Large intestine (tissue), 3 donors: ENCODE data around the gene COL4A2. TPM values are rescaled to one million over a fixed set of nuclear protein-coding genes. Genes with fewer than 3 reads are reported as not detected.
A peak's percentile ranks its signal among the peaks of the same experiment; 100 is the strongest.

Experiments used
- DNase-seq, 2 donors: peaks; one replicate each; pipeline versions ENCODE4 v3.0.0 to v3.0.0-alpha.2; 2013
- H3K27ac ChIP-seq: one replicate; pipeline ENCODE4 v1.5.1; 2013; ENCODE audit warnings: low read length
- H3K27me3 ChIP-seq: 2 replicates; pipeline ENCODE4 v1.6.1; 2013; ENCODE audit warnings: low read length; ENCODE audit not compliant: control insufficient read depth, insufficient read depth
- H3K36me3 ChIP-seq: 2 replicates; pipeline ENCODE4 v1.6.1; 2013; ENCODE audit warnings: low read length; ENCODE audit not compliant: control insufficient read depth, insufficient read depth
- H3K4me1 ChIP-seq: one replicate; pipeline ENCODE4 v1.6.1; 2013; ENCODE audit warnings: low read length; ENCODE audit not compliant: control insufficient read depth, insufficient read depth
- H3K4me3 ChIP-seq: one replicate; pipeline ENCODE4 v1.5.1; 2013; ENCODE audit warnings: low read length
- H3K9me3 ChIP-seq: one replicate; pipeline ENCODE4 v1.6.1; 2013; ENCODE audit warnings: mild to moderate bottlenecking, low read depth, low read length, moderate library complexity; ENCODE audit not compliant: control insufficient read depth
- WGBS: methylation state at CpG from one replicate; pipeline ENCODE4 v1.1.5; 2013; ENCODE audit warnings: low lambda C conversion rate; ENCODE audit not compliant: insufficient coverage; 5-methylcytosine and 5-hydroxymethylcytosine counted together
- polyA plus RNA-seq: library from polyadenylated mRNA; unstranded; fragments of 120-200 nt; gene quantifications from one replicate; pipeline ENCODE4 v1.2.1, GENCODE V29; 2013

Gene COL4A2
- polyA plus RNA-seq, 1 donor: 164 TPM

- H3K27ac ChIP-seq: no peak overlapping the region
- H3K4me3 ChIP-seq: no peak overlapping the region
- H3K9me3 ChIP-seq: no peaks in the 10 kb centered on the region
- no peaks in the 10 kb centered on the region for H3K4me1 ChIP-seq
- DNase-seq: no peak
- peaks cover 10% of the 10 kb centered on the region for H3K36me3 ChIP-seq
- WGBS: no CpG with 5 or more reads among the region's 14 CpGs
- no peaks in the 10 kb centered on the region for H3K27me3 ChIP-seq
Measured at GRCh38 chr13:110419381-110419791, 112.3 kb downstream of the COL4A2 start.

- Histone ChIP-seq H3K36me3 (peaks cover 10% of the 10 kb centered on the region), H3K27me3 (no peaks in the 10 kb centered on the region), H3K27ac (no peak overlapping the region), H3K9me3 (no peaks in the 10 kb centered on the region), H3K4me3 (no peak overlapping the region), H3K4me1 (peaks cover 3% of the 10 kb centered on the region)
- 80% methylated on average over 1 of the region's 7 CpGs for WGBS
- DNase-seq: no peak
Measured at GRCh38 chr13:110419946-110420345, 112.9 kb downstream of the COL4A2 start.

GRCh38 chr13:110420626-110421025, 113.5 kb downstream of the COL4A2 start:
- H3K27ac ChIP-seq: no peak overlapping the region
- no CpG with 5 or more reads among the region's 6 CpGs for WGBS
- no peak for DNase-seq
- no peaks in the 10 kb centered on the region for H3K27me3 ChIP-seq
- no peak overlapping the region for H3K4me3 ChIP-seq
- H3K9me3 ChIP-seq: no peaks in the 10 kb centered on the region
- peaks cover 12% of the 10 kb centered on the region for H3K36me3 ChIP-seq
- peaks cover 3% of the 10 kb centered on the region for H3K4me1 ChIP-seq

- no peaks in the 10 kb centered on the region for H3K9me3 ChIP-seq
- H3K4me1 ChIP-seq: peaks cover 3% of the 10 kb centered on the region
- no peak for DNase-seq
- H3K27ac ChIP-seq: no peak overlapping the region
- H3K27me3 ChIP-seq: no peaks in the 10 kb centered on the region
- peaks cover 10% of the 10 kb centered on the region for H3K36me3 ChIP-seq
- WGBS: no CpG with 5 or more reads among the region's 4 CpGs
- H3K4me3 ChIP-seq: no peak overlapping the region
Measured at GRCh38 chr13:110421061-110421460, 114.0 kb downstream of the COL4A2 start.

- no peak overlapping the region for H3K4me3 ChIP-seq
- no peak overlapping the region for H3K27ac ChIP-seq
- no peaks in the 10 kb centered on the region for H3K9me3 ChIP-seq
- DNase-seq: no peak
- 67% methylated on average over 1 of the region's 11 CpGs for WGBS
- peaks cover 3% of the 10 kb centered on the region for H3K4me1 ChIP-seq
- no peaks in the 10 kb centered on the region for H3K27me3 ChIP-seq
- peaks cover 9% of the 10 kb centered on the region for H3K36me3 ChIP-seq
Measured at GRCh38 chr13:110421696-110422385, 114.8 kb downstream of the COL4A2 start.

GRCh38 chr13:110422913-110423688, 116.0 kb downstream of the COL4A2 start:
- Histone ChIP-seq H3K27ac (no peak overlapping the region), H3K4me3 (no peak overlapping the region), H3K9me3 (no peaks in the 10 kb centered on the region), H3K36me3 (peaks cover 10% of the 10 kb centered on the region), H3K27me3 (no peaks in the 10 kb centered on the region), H3K4me1 (peaks cover 3% of the 10 kb centered on the region)
- no peak for DNase-seq
- WGBS: 100% methylated on average over 1 of the region's 12 CpGs

- no peak for DNase-seq
- Histone ChIP-seq H3K27me3 (no peaks in the 10 kb centered on the region), H3K27ac (no peak overlapping the region), H3K9me3 (no peaks in the 10 kb centered on the region), H3K4me3 (no peak overlapping the region), H3K36me3 (peaks cover 16% of the 10 kb centered on the region), H3K4me1 (peaks cover 3% of the 10 kb centered on the region)
- WGBS: no CpG with 5 or more reads among the region's 11 CpGs
Measured at GRCh38 chr13:110423689-110424302, 116.7 kb downstream of the COL4A2 start.

- Histone ChIP-seq H3K9me3 (no peaks in the 10 kb centered on the region), H3K27ac (peak overlapping the region; percentile 0), H3K4me3 (no peak overlapping the region), H3K4me1 (peaks cover 3% of the 10 kb centered on the region), H3K36me3 (peaks cover 17% of the 10 kb centered on the region), H3K27me3 (no peaks in the 10 kb centered on the region)
- peak in 1 of 2 donors; percentile 20 for DNase-seq
- WGBS: 54% methylated on average over 8 of the region's 26 CpGs
Measured at GRCh38 chr13:110424569-110425443, 117.7 kb downstream of the COL4A2 start.

- peaks cover 3% of the 10 kb centered on the region for H3K4me1 ChIP-seq
- no peak for DNase-seq
- peak overlapping the region; percentile 0 for H3K27ac ChIP-seq
- H3K4me3 ChIP-seq: no peak overlapping the region
- no CpG with 5 or more reads among the region's 8 CpGs for WGBS
- peaks cover 18% of the 10 kb centered on the region for H3K36me3 ChIP-seq
- H3K27me3 ChIP-seq: no peaks in the 10 kb centered on the region
- no peaks in the 10 kb centered on the region for H3K9me3 ChIP-seq
Measured at GRCh38 chr13:110425444-110425780, 118.3 kb downstream of the COL4A2 start.

GRCh38 chr13:110426735-110427134, 119.7 kb downstream of the COL4A2 start:
- Histone ChIP-seq H3K36me3 (peaks cover 30% of the 10 kb centered on the region), H3K27ac (no peak overlapping the region)
- WGBS: 83% methylated on average over 2 of the region's 4 CpGs

More at GRCh38 chr13:110426735-110427134, 119.7 kb downstream of the COL4A2 start:
- DNase-seq: no peak
- Histone ChIP-seq H3K4me3 (no peak overlapping the region), H3K4me1 (peaks cover 3% of the 10 kb centered on the region), H3K9me3 (no peaks in the 10 kb centered on the region), H3K27me3 (no peaks in the 10 kb centered on the region)
